Aorta (tissue), 5 donors: Measurements from ENCODE around the gene TCOF1. TPM values are rescaled to one million over a fixed set of nuclear protein-coding genes. Genes with fewer than 3 reads are reported as not detected.

Experiments
- ATAC-seq: fragments of 200-7000 bp; cut with Tn5 transposase; one replicate; pipeline ENCODE4 v1.9.1; 2022; ENCODE audit warnings: moderate library complexity; ENCODE audit not compliant: low FRiP score
- DNase-seq, 2 donors: peaks; one replicate each; pipeline ENCODE4 v3.0.0-alpha.2; 2020
- H3K27ac ChIP-seq, 2 donors: one replicate each; pipeline ENCODE4 v1.5.1; 2013; ENCODE audit warnings: low read length in 2 of 2, mild to moderate bottlenecking in 2 of 2, moderate library complexity in 2 of 2, control low read depth in 1 of 2, inconsistent platforms in 1 of 2, low read depth in 1 of 2
- H3K27me3 ChIP-seq, 2 donors: one replicate each; pipeline ENCODE4 v1.6.1; 2013; ENCODE audit warnings: control low read depth in 1 of 2, low read length in 1 of 2, mild to moderate bottlenecking in 1 of 2, moderate library complexity in 1 of 2; ENCODE audit not compliant: insufficient read depth in 2 of 2, control insufficient read depth in 1 of 2
- H3K36me3 ChIP-seq, 2 donors: one replicate each; pipeline ENCODE4 v1.6.1; 2013; ENCODE audit warnings: control low read depth in 1 of 2, low read length in 1 of 2, mild to moderate bottlenecking in 1 of 2; ENCODE audit not compliant: insufficient read depth in 2 of 2, control insufficient read depth in 1 of 2
- H3K4me1 ChIP-seq, 2 donors: one replicate each; pipeline ENCODE4 v1.6.1; 2013; ENCODE audit warnings: low read length in 2 of 2, control low read depth in 1 of 2, mild to moderate bottlenecking in 1 of 2, moderate library complexity in 1 of 2; ENCODE audit not compliant: insufficient read depth in 2 of 2, control insufficient read depth in 1 of 2
- H3K4me3 ChIP-seq, 2 donors: one replicate each; pipeline ENCODE4 v1.5.1; 2013; ENCODE audit warnings: low read length in 2 of 2, control low read depth in 1 of 2, mild to moderate bottlenecking in 1 of 2
- H3K9me3 ChIP-seq: one replicate; pipeline ENCODE4 v1.6.1; 2013; ENCODE audit warnings: mild to moderate bottlenecking, low read length; ENCODE audit not compliant: control insufficient read depth
- WGBS, 2 donors: extraction: QIAGEN DNeasy Blood & Tissue Kit; methylation state at CpG; one replicate each; pipeline ENCODE4 v1.1.7; 2013; 5-methylcytosine and 5-hydroxymethylcytosine counted together
- intact Hi-C, 2 donors: fragments of 100-400 bp; cut with DNase I; formaldehyde crosslinking; loops; one replicate each; pipeline versions ENCODE4 v1.14.2 to v1.15.0; 2022
- polyA plus RNA-seq, 2 donors: library from polyadenylated mRNA; stranded (reverse); fragments of 200-250 nt; gene quantifications; one replicate each; pipeline ENCODE4 v1.2.3, GENCODE V29; 2013
- total RNA-seq, 2 donors: library from RNA; stranded (reverse); fragmentation: NEBNext Ultra II Directional; extraction: Animal tissue kit (Norgen Biotek cat#: 25700); gene quantifications; one replicate each; pipeline ENCODE4 v1.2.1, GENCODE V29; 2021
- donor health status: healthy with polysubstance abuse.
- donor health status: Bipolar disorder and iron deficiency.
- donor health status: DM: no; HTN: no; CAD: no.
- donor health status: DM: no; HTN: no; CAD: no.
- donor health status: DM: yes; HTN: yes; CAD: no.

Gene TCOF1
- total and polyA plus RNA-seq, 4 donors: 8.0 to 31.9 (median 27.0) TPM

- DNase-seq: no peak
- WGBS, 2 donors: 88 to 89% methylated on average over 18 of the region's 18 CpGs
- Histone ChIP-seq H3K4me1 (no peaks in the 10 kb centered on the region), H3K9me3 (no peaks in the 10 kb centered on the region), H3K4me3 (no peak overlapping the region), H3K36me3 (no peaks in the 10 kb centered on the region), H3K27ac (no peak overlapping the region), H3K27me3 (no peaks in the 10 kb centered on the region)
- no peak for ATAC-seq
- intact Hi-C loops: no loop called here
Observed at GRCh38 chr5:150431048-150431447, 73.6 kb downstream of the TCOF1 start.

GRCh38 chr5:150431574-150431973 lies 74.1 kb downstream of the TCOF1 start:
- no peaks in the 10 kb centered on the region for H3K4me1 ChIP-seq
- intact Hi-C loops: no loop called here
- H3K4me3 ChIP-seq: no peak overlapping the region
- H3K27ac ChIP-seq: no peak overlapping the region
- no peaks in the 10 kb centered on the region for H3K27me3 ChIP-seq
- H3K36me3 ChIP-seq: no peaks in the 10 kb centered on the region
- WGBS, 2 donors: 60 to 64% methylated on average over 4 of the region's 4 CpGs
- no peaks in the 10 kb centered on the region for H3K9me3 ChIP-seq
- no peak for ATAC-seq
- no peak for DNase-seq

GRCh38 chr5:150434464-150434863 lies 77.0 kb downstream of the TCOF1 start:
- 33 to 37% methylated on average over 6 of the region's 6 CpGs for WGBS, 2 donors
- H3K27ac ChIP-seq: no peak overlapping the region
- no peaks in the 10 kb centered on the region for H3K36me3 ChIP-seq
- H3K4me1 ChIP-seq: no peaks in the 10 kb centered on the region
- no peaks in the 10 kb centered on the region for H3K27me3 ChIP-seq
- no peaks in the 10 kb centered on the region for H3K9me3 ChIP-seq
- intact Hi-C loops: no loop called here
- DNase-seq (no peak), ATAC-seq (no peak)
- no peak overlapping the region for H3K4me3 ChIP-seq

- 17 to 18% methylated on average over 13 of the region's 13 CpGs for WGBS, 2 donors
- Histone ChIP-seq H3K27me3 (no peaks in the 10 kb centered on the region), H3K27ac (no peak overlapping the region), H3K9me3 (no peaks in the 10 kb centered on the region), H3K4me3 (no peak overlapping the region), H3K4me1 (no peaks in the 10 kb centered on the region), H3K36me3 (no peaks in the 10 kb centered on the region)
- DNase-seq: peak; percentile 92 to 93
- intact Hi-C loops: no loop called here
- ATAC-seq: peak; percentile 91
Observed at GRCh38 chr5:150436141-150436680, 78.7 kb downstream of the TCOF1 start.

- intact Hi-C loops: no loop called here
- H3K9me3 ChIP-seq: no peaks in the 10 kb centered on the region
- no peak overlapping the region for H3K27ac ChIP-seq
- H3K36me3 ChIP-seq: peaks cover 0 to 5% of the 10 kb centered on the region in 2 donors
- H3K4me3 ChIP-seq: no peak overlapping the region
- ATAC-seq (no peak), DNase-seq (no peak)
- no peaks in the 10 kb centered on the region for H3K27me3 ChIP-seq
- WGBS, 2 donors: 57 to 67% methylated on average over 4 of the region's 4 CpGs
- no peaks in the 10 kb centered on the region for H3K4me1 ChIP-seq
Observed at GRCh38 chr5:150438873-150439546, 81.5 kb downstream of the TCOF1 start.

GRCh38 chr5:150440948-150441812 lies 83.7 kb downstream of the TCOF1 start:
- no peak overlapping the region for H3K4me3 ChIP-seq
- 86 to 89% methylated on average over 12 of the region's 12 CpGs for WGBS, 2 donors
- no peaks in the 10 kb centered on the region for H3K9me3 ChIP-seq
- intact Hi-C loops: no loop called here
- no peak overlapping the region for H3K27ac ChIP-seq
- ATAC-seq (no peak), DNase-seq (no peak)
- no peaks in the 10 kb centered on the region for H3K27me3 ChIP-seq
- no peaks in the 10 kb centered on the region for H3K4me1 ChIP-seq
- peaks cover 7% of the 10 kb centered on the region in 2 donors for H3K36me3 ChIP-seq

GRCh38 chr5:150441813-150442698 lies 84.6 kb downstream of the TCOF1 start:
- DNase-seq (no peak), ATAC-seq (no peak)
- Histone ChIP-seq H3K4me3 (no peak overlapping the region), H3K4me1 (no peaks in the 10 kb centered on the region), H3K36me3 (peaks cover 10 to 13% of the 10 kb centered on the region in 2 donors), H3K9me3 (no peaks in the 10 kb centered on the region), H3K27me3 (no peaks in the 10 kb centered on the region), H3K27ac (peak overlapping the region in 1 of 2 donors; percentile 23)
- intact Hi-C loops: no loop called here
- 32 to 36% methylated on average over 18 of the region's 18 CpGs for WGBS, 2 donors

GRCh38 chr5:150442699-150443080 lies 85.2 kb downstream of the TCOF1 start:
- 77 to 78% methylated on average over 6 of the region's 6 CpGs for WGBS, 2 donors
- no peak overlapping the region for H3K27ac ChIP-seq
- intact Hi-C loops: no loop called here

More at GRCh38 chr5:150442699-150443080, 85.2 kb downstream of the TCOF1 start:
- no peak for ATAC-seq
- Histone ChIP-seq H3K27me3 (no peaks in the 10 kb centered on the region), H3K4me3 (no peak overlapping the region), H3K36me3 (peaks cover 10 to 13% of the 10 kb centered on the region in 2 donors), H3K9me3 (no peaks in the 10 kb centered on the region), H3K4me1 (no peaks in the 10 kb centered on the region)
- no peak for DNase-seq
